ENCODE data around the gene ARHGAP15. TPM values are rescaled to one million over a fixed set of nuclear protein-coding genes. Genes with fewer than 3 reads are reported as not detected.

The ARHGAP15 gene
- total and polyA plus RNA-seq, 4 donors = 3.8 to 17.9 (median 13.2) TPM

DNA sequence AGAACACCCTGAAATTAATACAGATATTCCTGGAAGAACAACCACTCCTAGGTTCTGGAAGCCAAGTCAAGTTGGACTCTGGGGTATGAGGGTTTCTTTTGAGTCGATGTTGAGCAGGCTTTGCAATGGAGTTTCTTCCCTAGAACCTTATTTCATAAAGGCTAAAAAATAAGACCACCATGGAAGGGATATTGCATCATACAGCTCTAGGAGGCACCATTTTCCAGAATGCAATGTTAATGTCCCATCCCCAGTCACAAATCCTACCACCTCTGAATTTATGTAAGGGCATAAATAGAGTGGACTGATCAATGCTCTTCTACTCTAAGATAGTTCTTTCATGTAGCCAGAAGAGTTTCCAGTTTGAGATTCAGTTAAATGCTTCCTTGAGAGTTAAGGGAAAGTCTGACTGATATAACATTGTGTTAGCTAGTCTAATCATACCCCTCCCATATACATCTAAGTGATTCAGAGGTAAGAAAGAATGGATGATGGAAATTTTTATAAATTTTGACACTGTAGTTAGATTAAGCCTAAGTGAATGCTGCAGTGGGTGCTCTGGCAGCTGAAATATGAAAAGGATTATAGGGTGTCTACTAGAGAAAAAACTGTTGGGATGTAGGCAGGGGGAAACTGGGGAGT, 22.0 kb downstream of the ARHGAP15 start:
- H3K9me3 ChIP-seq (ENCODE audit: control insufficient read depth in 4 of 4, low read length in 3 of 4) = no peaks in the 10 kb centered on the region
- H3K4me1 ChIP-seq (ENCODE audit: control insufficient read depth in 4 of 4, insufficient read depth in 4 of 4, low read length in 3 of 4) = peaks cover 0 to 7% (median 1%) of the 10 kb centered on the region in 4 donors
- no peak for DNase-seq (ENCODE audit: low spot score)
- no peak overlapping the region for H3K4me3 ChIP-seq (ENCODE audit: low read depth in 1 of 3, low read length in 3 of 3)
- no peaks in the 10 kb centered on the region for H3K27me3 ChIP-seq (ENCODE audit: control insufficient read depth in 4 of 4, insufficient read depth in 4 of 4, low read length in 3 of 4)
- no peak overlapping the region for H3K9ac ChIP-seq (ENCODE audit: low read depth in 1 of 2, low read length in 2 of 2)
- no peaks in the 10 kb centered on the region for H3K36me3 ChIP-seq (ENCODE audit: control insufficient read depth in 4 of 4, insufficient read depth in 3 of 4, low read depth in 1 of 4, low read length in 3 of 4)
- H3K27ac ChIP-seq (ENCODE audit: low read depth in 1 of 2, low read length in 2 of 2) = no peak overlapping the region
- no peak for TF ChIP-seq FOXA2 (IDR thresholded peaks at IDR 0.05)
- TF ChIP-seq, protein P1, sequence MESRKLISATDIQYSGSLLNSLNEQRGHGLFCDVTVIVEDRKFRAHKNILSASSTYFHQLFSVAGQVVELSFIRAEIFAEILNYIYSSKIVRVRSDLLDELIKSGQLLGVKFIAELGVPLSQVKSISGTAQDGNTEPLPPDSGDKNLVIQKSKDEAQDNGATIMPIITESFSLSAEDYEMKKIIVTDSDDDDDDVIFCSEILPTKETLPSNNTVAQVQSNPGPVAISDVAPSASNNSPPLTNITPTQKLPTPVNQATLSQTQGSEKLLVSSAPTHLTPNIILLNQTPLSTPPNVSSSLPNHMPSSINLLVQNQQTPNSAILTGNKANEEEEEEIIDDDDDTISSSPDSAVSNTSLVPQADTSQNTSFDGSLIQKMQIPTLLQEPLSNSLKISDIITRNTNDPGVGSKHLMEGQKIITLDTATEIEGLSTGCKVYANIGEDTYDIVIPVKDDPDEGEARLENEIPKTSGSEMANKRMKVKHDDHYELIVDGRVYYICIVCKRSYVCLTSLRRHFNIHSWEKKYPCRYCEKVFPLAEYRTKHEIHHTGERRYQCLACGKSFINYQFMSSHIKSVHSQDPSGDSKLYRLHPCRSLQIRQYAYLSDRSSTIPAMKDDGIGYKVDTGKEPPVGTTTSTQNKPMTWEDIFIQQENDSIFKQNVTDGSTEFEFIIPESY (IDR thresholded peaks at IDR 0.05) = no peak
- TF ChIP-seq, protein P2, sequence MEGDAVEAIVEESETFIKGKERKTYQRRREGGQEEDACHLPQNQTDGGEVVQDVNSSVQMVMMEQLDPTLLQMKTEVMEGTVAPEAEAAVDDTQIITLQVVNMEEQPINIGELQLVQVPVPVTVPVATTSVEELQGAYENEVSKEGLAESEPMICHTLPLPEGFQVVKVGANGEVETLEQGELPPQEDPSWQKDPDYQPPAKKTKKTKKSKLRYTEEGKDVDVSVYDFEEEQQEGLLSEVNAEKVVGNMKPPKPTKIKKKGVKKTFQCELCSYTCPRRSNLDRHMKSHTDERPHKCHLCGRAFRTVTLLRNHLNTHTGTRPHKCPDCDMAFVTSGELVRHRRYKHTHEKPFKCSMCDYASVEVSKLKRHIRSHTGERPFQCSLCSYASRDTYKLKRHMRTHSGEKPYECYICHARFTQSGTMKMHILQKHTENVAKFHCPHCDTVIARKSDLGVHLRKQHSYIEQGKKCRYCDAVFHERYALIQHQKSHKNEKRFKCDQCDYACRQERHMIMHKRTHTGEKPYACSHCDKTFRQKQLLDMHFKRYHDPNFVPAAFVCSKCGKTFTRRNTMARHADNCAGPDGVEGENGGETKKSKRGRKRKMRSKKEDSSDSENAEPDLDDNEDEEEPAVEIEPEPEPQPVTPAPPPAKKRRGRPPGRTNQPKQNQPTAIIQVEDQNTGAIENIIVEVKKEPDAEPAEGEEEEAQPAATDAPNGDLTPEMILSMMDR (IDR thresholded peaks at IDR 0.05; ENCODE audit: low read depth, low read length, missing input control) = no peak
- TF ChIP-seq EGR1 (IDR thresholded peaks at IDR 0.05; ENCODE audit: low read depth in 2 of 2) = no peak
- TF ChIP-seq HNF4A (conservative IDR thresholded peaks at IDR 0.05) = no peak
- TF ChIP-seq RXRA (IDR thresholded peaks at IDR 0.05) = no peak
- TF ChIP-seq JUND (IDR thresholded peaks at IDR 0.05) = no peak
- no peak for TF ChIP-seq FOXA1 (IDR thresholded peaks at IDR 0.05)
- TF ChIP-seq YY1 (IDR thresholded peaks at IDR 0.05) = no peak
- TF ChIP-seq HNF4G (IDR thresholded peaks at IDR 0.05) = no peak
- TF ChIP-seq TAF1 (conservative IDR thresholded peaks at IDR 0.05) = no peak
- TF ChIP-seq, protein P3, sequence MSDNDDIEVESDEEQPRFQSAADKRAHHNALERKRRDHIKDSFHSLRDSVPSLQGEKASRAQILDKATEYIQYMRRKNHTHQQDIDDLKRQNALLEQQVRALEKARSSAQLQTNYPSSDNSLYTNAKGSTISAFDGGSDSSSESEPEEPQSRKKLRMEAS (IDR thresholded peaks at IDR 0.05) = no peak
- TF ChIP-seq NR2F2 (IDR thresholded peaks at IDR 0.05) = no peak
- TF ChIP-seq, protein P4, sequence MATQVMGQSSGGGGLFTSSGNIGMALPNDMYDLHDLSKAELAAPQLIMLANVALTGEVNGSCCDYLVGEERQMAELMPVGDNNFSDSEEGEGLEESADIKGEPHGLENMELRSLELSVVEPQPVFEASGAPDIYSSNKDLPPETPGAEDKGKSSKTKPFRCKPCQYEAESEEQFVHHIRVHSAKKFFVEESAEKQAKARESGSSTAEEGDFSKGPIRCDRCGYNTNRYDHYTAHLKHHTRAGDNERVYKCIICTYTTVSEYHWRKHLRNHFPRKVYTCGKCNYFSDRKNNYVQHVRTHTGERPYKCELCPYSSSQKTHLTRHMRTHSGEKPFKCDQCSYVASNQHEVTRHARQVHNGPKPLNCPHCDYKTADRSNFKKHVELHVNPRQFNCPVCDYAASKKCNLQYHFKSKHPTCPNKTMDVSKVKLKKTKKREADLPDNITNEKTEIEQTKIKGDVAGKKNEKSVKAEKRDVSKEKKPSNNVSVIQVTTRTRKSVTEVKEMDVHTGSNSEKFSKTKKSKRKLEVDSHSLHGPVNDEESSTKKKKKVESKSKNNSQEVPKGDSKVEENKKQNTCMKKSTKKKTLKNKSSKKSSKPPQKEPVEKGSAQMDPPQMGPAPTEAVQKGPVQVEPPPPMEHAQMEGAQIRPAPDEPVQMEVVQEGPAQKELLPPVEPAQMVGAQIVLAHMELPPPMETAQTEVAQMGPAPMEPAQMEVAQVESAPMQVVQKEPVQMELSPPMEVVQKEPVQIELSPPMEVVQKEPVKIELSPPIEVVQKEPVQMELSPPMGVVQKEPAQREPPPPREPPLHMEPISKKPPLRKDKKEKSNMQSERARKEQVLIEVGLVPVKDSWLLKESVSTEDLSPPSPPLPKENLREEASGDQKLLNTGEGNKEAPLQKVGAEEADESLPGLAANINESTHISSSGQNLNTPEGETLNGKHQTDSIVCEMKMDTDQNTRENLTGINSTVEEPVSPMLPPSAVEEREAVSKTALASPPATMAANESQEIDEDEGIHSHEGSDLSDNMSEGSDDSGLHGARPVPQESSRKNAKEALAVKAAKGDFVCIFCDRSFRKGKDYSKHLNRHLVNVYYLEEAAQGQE (IDR thresholded peaks at IDR 0.05) = no peak
- no peak for TF ChIP-seq RAD21 (IDR thresholded peaks at IDR 0.05)
- TF ChIP-seq, protein P5, sequence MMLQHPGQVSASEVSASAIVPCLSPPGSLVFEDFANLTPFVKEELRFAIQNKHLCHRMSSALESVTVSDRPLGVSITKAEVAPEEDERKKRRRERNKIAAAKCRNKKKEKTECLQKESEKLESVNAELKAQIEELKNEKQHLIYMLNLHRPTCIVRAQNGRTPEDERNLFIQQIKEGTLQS (IDR thresholded peaks at IDR 0.05) = no peak
- TF ChIP-seq GABPA (IDR thresholded peaks at IDR 0.05 in 1 of 2, conservative IDR thresholded peaks at IDR 0.05 in 1 of 2) = no peak
- no peak for TF ChIP-seq SP1 (IDR thresholded peaks at IDR 0.05)
- 95% methylated on average over 1 of the region's 1 CpG for WGBS

Measured in liver (tissue), 9 donors.